ENCODE measurements around the gene CASTOR1.
A peak's percentile ranks its signal among the peaks of the same experiment; 100 is the strongest.

Gene CASTOR1

DNA sequence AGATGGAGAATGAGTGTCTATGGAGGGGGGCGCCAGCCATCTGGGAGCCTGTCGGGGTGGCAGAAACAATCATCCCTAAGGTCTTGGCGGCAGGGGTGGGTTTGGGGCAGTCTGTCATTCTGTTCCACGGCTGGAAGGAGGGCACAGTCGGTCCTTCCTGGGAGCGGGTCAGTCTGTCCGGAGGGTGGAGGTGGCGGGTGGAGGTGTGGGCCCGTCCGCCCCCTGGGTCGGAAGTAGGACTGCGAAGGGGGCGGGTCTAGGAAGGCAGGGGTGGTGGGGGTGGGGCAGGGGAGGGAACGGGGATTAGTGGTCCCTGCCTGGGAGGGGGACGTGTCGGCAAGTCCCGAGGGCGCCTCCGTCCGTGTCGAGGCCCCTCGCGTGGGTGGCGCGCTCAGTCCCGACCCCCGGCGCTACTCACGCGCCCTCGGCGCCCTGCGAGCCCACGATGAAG, 37.0 kb upstream of the CASTOR1 start:
- DNase-seq (ENCODE audit: low read depth) = peak; percentile 57
- TF ChIP-seq, protein P1, sequence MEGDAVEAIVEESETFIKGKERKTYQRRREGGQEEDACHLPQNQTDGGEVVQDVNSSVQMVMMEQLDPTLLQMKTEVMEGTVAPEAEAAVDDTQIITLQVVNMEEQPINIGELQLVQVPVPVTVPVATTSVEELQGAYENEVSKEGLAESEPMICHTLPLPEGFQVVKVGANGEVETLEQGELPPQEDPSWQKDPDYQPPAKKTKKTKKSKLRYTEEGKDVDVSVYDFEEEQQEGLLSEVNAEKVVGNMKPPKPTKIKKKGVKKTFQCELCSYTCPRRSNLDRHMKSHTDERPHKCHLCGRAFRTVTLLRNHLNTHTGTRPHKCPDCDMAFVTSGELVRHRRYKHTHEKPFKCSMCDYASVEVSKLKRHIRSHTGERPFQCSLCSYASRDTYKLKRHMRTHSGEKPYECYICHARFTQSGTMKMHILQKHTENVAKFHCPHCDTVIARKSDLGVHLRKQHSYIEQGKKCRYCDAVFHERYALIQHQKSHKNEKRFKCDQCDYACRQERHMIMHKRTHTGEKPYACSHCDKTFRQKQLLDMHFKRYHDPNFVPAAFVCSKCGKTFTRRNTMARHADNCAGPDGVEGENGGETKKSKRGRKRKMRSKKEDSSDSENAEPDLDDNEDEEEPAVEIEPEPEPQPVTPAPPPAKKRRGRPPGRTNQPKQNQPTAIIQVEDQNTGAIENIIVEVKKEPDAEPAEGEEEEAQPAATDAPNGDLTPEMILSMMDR (IDR thresholded peaks at IDR 0.05; ENCODE audit: insufficient read depth, low read depth, low read length, missing control alignments) = no peak
- peak overlapping the region; percentile 90 for H3K4me3 ChIP-seq (ENCODE audit: low read depth, low read length)

DNA sequence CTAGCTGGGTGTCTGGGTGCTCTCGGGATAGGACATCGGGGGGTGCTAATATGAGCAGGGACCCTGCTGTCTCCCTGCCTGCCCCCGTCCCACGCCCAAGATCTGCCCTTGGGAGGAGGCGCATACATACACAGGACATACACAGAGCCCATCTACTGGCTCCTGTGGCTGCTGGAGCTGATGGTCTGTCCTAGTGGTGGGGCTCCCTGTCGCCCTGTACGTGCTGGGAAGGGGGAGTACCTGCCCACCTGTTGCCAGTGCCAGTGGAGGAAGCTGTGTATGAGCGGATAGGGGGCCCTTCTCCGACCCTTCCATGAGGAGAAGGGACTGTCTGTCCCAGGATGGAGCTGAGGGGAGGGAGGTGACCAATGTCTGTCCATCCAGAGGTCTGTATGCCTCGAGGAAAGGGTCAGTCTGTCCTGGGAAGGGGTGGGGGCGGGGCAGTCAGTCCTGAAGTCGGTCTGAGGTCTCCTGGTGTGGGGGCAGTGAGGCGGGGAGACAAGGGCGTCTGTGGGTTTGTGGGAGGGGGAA, 36.5 kb upstream of the CASTOR1 start:
- TF ChIP-seq, protein P1 (IDR thresholded peaks at IDR 0.05; ENCODE audit: insufficient read depth, low read depth, low read length, missing control alignments) = no peak
- peak overlapping the region; percentile 90 for H3K4me3 ChIP-seq (ENCODE audit: low read depth, low read length)
- DNase-seq (ENCODE audit: low read depth) = no peak

DNA sequence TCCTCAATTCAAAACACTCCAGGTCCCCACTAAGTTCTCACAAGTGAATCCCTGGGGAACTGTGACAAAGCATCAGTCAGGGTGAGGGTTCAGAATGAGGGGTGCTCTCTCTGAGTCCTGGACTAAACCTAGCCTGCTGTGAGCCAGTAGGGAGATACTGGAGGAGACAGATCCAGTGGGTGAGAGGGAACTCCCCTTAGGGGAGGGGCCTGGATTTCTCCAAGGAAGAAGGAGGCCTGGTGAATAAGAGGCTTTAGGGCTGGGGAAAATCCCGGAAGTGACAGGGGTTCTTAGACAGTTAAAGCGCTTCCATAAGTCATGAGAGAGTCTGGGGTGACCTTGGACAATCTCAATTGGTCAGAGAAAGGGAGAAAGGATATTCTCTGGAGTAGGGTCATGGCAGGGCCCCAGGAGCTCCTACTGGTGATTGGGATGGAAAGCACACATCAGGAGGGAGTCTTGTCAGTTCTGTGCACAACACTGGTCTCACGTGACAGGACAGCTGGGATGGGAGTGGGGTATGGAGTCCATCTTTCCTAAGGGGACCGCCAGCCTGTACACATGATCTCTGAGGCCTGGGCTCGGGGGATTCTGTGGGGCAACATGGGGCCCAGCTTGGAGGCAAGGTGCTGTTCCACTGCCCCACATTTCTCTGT, 35.9 kb upstream of the CASTOR1 start:
- peak overlapping the region; percentile 90 for H3K4me3 ChIP-seq (ENCODE audit: low read depth, low read length)
- no peak for DNase-seq (ENCODE audit: low read depth)
- TF ChIP-seq, protein P1 (IDR thresholded peaks at IDR 0.05; ENCODE audit: insufficient read depth, low read depth, low read length, missing control alignments) = no peak

DNA sequence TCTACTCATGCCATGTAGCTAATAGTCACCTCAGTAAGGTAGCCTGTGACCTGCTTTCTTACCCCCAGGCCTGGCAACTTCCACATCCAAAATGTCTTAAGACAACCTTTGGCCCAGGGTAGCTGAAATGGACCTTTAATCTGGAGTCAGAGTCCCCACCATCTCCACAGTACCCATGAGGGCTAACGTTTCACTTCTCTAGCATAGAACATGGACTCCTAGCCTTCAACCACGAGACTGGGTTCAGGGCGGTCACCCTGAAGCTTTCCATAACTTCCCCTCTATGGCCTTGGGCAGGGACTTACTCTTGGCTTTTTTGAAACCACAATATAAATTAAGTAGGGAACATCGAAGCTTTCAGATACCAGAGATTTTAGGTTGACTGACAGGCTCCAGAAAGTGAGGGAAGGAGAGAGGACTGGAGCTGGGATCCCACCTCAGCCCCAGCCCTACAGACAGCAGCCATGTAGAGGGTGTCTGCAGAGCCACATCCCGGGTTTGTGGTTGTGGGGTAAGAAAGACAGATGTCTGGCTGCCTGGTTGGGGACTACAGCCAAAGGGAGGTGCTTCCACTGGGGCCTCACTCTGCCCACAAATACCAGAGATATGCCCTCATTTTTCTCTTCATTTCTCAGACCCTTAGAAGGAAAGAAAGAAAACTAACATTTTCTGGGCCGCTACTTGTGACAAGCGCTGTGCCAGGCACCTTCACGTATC, 34.9 kb upstream of the CASTOR1 start:
- H3K4me3 ChIP-seq (ENCODE audit: low read depth, low read length) = peak overlapping the region; percentile 90
- DNase-seq (ENCODE audit: low read depth) = peak; percentile 23

DNA sequence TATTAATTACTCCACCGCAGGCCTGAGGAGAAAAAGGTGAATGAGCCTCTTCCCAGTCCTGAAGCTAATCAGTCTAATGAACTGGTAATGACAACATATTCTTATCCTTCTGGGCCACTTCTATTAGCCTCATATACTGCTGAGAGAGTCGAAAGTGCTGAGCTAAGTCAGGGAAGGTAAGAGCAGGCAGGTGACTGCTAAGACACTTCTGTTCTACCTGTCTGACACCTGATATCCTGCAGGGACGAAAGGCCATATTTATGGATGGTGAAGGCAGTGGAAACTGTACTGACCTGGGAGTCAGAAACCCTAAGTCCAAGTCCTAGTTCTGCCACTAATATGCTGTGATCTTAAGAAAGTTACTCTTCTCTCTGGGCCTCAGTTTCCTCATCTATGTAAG, 33.9 kb upstream of the CASTOR1 start:
- H3K4me3 ChIP-seq (ENCODE audit: low read depth, low read length) = no peak overlapping the region
- DNase-seq (ENCODE audit: low read depth) = no peak
- TF ChIP-seq, protein P1 (IDR thresholded peaks at IDR 0.05; ENCODE audit: insufficient read depth, low read depth, low read length, missing control alignments) = no peak

More for the DNA sequence above, 34.9 kb upstream of the CASTOR1 start:
- TF ChIP-seq, protein P1 (IDR thresholded peaks at IDR 0.05; ENCODE audit: insufficient read depth, low read depth, low read length, missing control alignments) = no peak

DNA sequence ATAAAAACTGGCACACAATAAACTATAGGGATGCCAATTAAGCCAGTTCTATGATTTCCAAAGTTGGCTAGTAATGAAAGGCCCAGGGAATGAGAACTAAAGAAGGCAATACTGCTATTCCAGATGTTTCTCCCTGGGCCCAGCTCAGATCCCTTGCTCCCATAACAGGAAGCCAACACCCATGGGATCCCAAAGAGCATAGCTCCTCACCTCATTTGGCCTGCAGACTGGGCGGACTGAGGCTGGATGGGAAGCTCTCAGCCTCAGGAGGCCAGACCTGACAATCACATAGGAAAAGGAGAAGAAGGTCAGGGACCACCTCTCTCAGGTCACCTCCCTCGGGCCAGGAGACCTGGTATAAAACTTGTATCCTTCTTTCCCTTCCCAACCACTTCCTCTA, 32.2 kb upstream of the CASTOR1 start:
- TF ChIP-seq, protein P1 (IDR thresholded peaks at IDR 0.05; ENCODE audit: insufficient read depth, low read depth, low read length, missing control alignments) = no peak
- DNase-seq (ENCODE audit: low read depth) = no peak
- no peak overlapping the region for H3K4me3 ChIP-seq (ENCODE audit: low read depth, low read length)

Data from GM12865 (cell line).